HepG2 (cell line): Measurements from ENCODE around the gene SLC19A1. TPM values are rescaled to one million over a fixed set of nuclear protein-coding genes. Genes with fewer than 3 reads are reported as not detected.
A peak's percentile ranks its signal among the peaks of the same experiment; 100 is the strongest.

Experiments used
- ATAC-seq: fragments of 200-7000 bp; cut with Tn5 transposase; 3 replicates; pipeline ENCODE4 v1.9.1; 2020; ENCODE audit warnings: mild to moderate bottlenecking, moderate library complexity
- BruUV-seq: library from RNA; stranded (reverse); fragments of 400-500 nt; replicated peaks from 2 replicates; lab custom pipeline; 2021; lab: Mats Ljungman, UMichigan
- CTCF ChIA-PET: fragments of 300-600 bp; formaldehyde crosslinking; extraction: SDS; loops from one replicate; lab custom pipeline; 2021; ENCODE audit warnings: low total read pairs, inconsistent platforms, low intra/inter-chr PET ratio; lab: Yijun Ruan, JAX
- POLR2A ChIA-PET: fragments of 350-600 bp; sonication (Branson Sonifier 250); formaldehyde crosslinking; loops from one replicate; lab custom pipeline; 2020; ENCODE audit warnings: antibody characterized with exemption, inconsistent platforms; lab: Yijun Ruan, JAX
- DNase-seq: peaks from one replicate; pipeline ENCODE4 v3.0.0-alpha.2; 2015; ENCODE audit warnings: low spot score
- FAIRE-seq: peaks from 3 replicates; lab custom pipeline; 2011; peaks lifted over from hg19 to GRCh38; lab: Jason Lieb, UNC
- H2AFZ ChIP-seq: one replicate; pipeline ENCODE4 v1.6.1; 2011; ENCODE audit warnings: low read length, inconsistent platforms
- H3K27ac ChIP-seq: fragments of 300-600 bp; 3 replicates; pipeline ENCODE4 v1.8.0; 2011; ENCODE audit warnings: mixed run types, mild to moderate bottlenecking, mixed read lengths, low read length, inconsistent platforms; ENCODE audit not compliant: insufficient read depth; ENCODE audit errors: extremely low read length
- H3K27me3 ChIP-seq, 2 experiments: fragments of 200-600 bp in 1 of 2; 2 replicates in 1 of 2; 3 replicates in 1 of 2; pipeline versions ENCODE4 v1.6.0 to v1.8.0; 2011; ENCODE audit warnings: low read length in 2 of 2, mild to moderate bottlenecking in 2 of 2, moderate library complexity in 2 of 2, inconsistent platforms in 1 of 2; ENCODE audit not compliant: insufficient read depth in 2 of 2, control insufficient read depth in 1 of 2
- H3K36me3 ChIP-seq, 2 experiments: fragments of 200-600 bp in 1 of 2; replicated peaks in 1 of 2; 2 replicates in 1 of 2; 3 replicates in 1 of 2; pipeline versions ENCODE4 v1.5.1 to v1.8.0; 2011; ENCODE audit warnings: low read length in 2 of 2, inconsistent platforms in 1 of 2; ENCODE audit not compliant: insufficient read depth in 2 of 2, control insufficient read depth in 1 of 2
- H3K4me1 ChIP-seq: 2 replicates; pipeline ENCODE4 v1.5.1; 2012; ENCODE audit warnings: low read length, inconsistent platforms; ENCODE audit not compliant: insufficient read depth
- H3K4me2 ChIP-seq: 2 replicates; pipeline ENCODE4 v1.6.0; 2011; ENCODE audit warnings: low read depth, low read length, inconsistent platforms
- H3K4me3 ChIP-seq, 3 experiments: fragments of 200-600 bp in 1 of 3; sonication (generic), shearing (Covaris generic) in 1 of 3; replicated peaks in 1 of 3; 2 replicates each; pipeline ENCODE4 v1.5.1; 2011 to 2016; ENCODE audit warnings: low read length in 3 of 3, inconsistent platforms in 2 of 3, low read depth in 2 of 3, mild to moderate bottlenecking in 2 of 3, control low read depth in 1 of 3, mixed read lengths in 1 of 3; ENCODE audit not compliant: insufficient read depth in 1 of 3
- H3K79me2 ChIP-seq: one replicate; pipeline ENCODE4 v1.6.1; 2011; ENCODE audit warnings: low read length, inconsistent platforms; ENCODE audit not compliant: insufficient read depth
- H3K9ac ChIP-seq: 2 replicates; pipeline ENCODE4 v1.6.0; 2011; ENCODE audit warnings: mild to moderate bottlenecking, low read depth, low read length, inconsistent platforms; ENCODE audit not compliant: insufficient read depth
- H3K9me3 ChIP-seq: 2 replicates; pipeline ENCODE4 v1.5.1; 2012; ENCODE audit warnings: mild to moderate bottlenecking, low read length
- H4K20me1 ChIP-seq: 2 replicates; pipeline ENCODE4 v1.6.0; 2011; ENCODE audit warnings: inconsistent platforms, mild to moderate bottlenecking, low read length, moderate library complexity; ENCODE audit not compliant: insufficient read depth
- AKAP8 ChIP-seq: sonication (generic); formaldehyde crosslinking; IDR thresholded peaks from 2 replicates; pipeline ENCODE4 v1.5.1; 2020; ENCODE audit warnings: mild to moderate bottlenecking, missing genetic modification reagents
- CCAR2 ChIP-seq: fragments of 200-400 bp; formaldehyde crosslinking; optimal IDR thresholded peaks from 2 replicates; pipeline ENCODE3; 2018; ENCODE audit warnings: low read depth, mild to moderate bottlenecking, low read length, moderate library complexity
- GZF1 ChIP-seq: sonication (generic); formaldehyde crosslinking; IDR thresholded peaks from 2 replicates; pipeline ENCODE4 v1.5.1; 2020; ENCODE audit warnings: mild to moderate bottlenecking, missing genetic modification reagents
- HNF1A ChIP-seq, 2 experiments: sonication (generic) in 1 of 2; formaldehyde crosslinking in 1 of 2; IDR thresholded peaks; 2 replicates each; pipeline versions ENCODE4 v1.4.0 to v1.6.1; 2016 to 2020; ENCODE audit warnings: borderline replicate concordance in 1 of 2, low read depth in 1 of 2, mild to moderate bottlenecking in 1 of 2, missing genetic modification reagents in 1 of 2
- NFE2 ChIP-seq: sonication (generic); formaldehyde crosslinking; IDR thresholded peaks from 2 replicates; pipeline ENCODE4 v1.4.0; 2020; ENCODE audit warnings: missing genetic modification reagents
- PAXIP1 ChIP-seq: sonication (generic); formaldehyde crosslinking; conservative IDR thresholded peaks from 2 replicates; pipeline ENCODE4 v1.4.0; 2020; ENCODE audit warnings: mild to moderate bottlenecking, missing genetic modification reagents, moderate library complexity
- REST ChIP-seq, 2 experiments: IDR thresholded peaks; 2 replicates each; pipeline ENCODE4 v1.6.1; 2011 to 2012; ENCODE audit warnings: low read length in 2 of 2, borderline replicate concordance in 1 of 2, low read depth in 1 of 2, mild to moderate bottlenecking in 1 of 2, moderate library complexity in 1 of 2
- SMAD3 ChIP-seq: sonication (generic); formaldehyde crosslinking; IDR thresholded peaks from 2 replicates; pipeline ENCODE4 v1.4.0; 2020; ENCODE audit warnings: missing genetic modification reagents
- ZNF775 ChIP-seq: sonication (generic); formaldehyde crosslinking; IDR thresholded peaks from 2 replicates; pipeline ENCODE4 v1.4.0; 2020; ENCODE audit warnings: missing genetic modification reagents, mild to moderate bottlenecking, moderate library complexity, borderline replicate concordance
- WGBS: methylation state at CpG from one replicate; pipeline ENCODE4 v1.1.6; 2017; ENCODE audit warnings: low lambda C conversion rate; 5-methylcytosine and 5-hydroxymethylcytosine counted together
- in situ Hi-C: cut with HindIII; loops from 2 replicates; pipeline ENCODE4 v1.10.0; 2017; ENCODE audit warnings: low pct_unique_long_range_greater_than_20kb; ENCODE audit not compliant: extremely low pct_ligation_motif_present
- intact Hi-C: fragments of 100-400 bp; cut with micrococcal nuclease; formaldehyde crosslinking; loops from one replicate; pipeline ENCODE4 v1.10.0; 2022; ENCODE audit not compliant: unreplicated experiment
- polyA plus RNA-seq, 8 experiments: library from polyadenylated mRNA; depleted of rRNA in 3 of 8; stranded (reverse) in 7 of 8; unstranded in 1 of 8; fragments of >200 nt; fragmentation: Illumina TruSeq in 4 of 8; extraction: Trizol in 4 of 8; gene quantifications; 2 replicates each; pipeline versions ENCODE4 v1.2.1 to v1.2.3, GENCODE V29; 2011 to 2016; ENCODE audit warnings: low read depth in 4 of 8, missing spikeins in 1 of 8, mixed read lengths in 1 of 8; ENCODE audit not compliant: insufficient read depth in 1 of 8
- total RNA-seq, 5 experiments: library from RNA; depleted of rRNA; stranded (reverse); fragments of >200 nt; fragmentation: Illumina TruSeq; extraction: Trizol; gene quantifications; 2 replicates each; pipeline ENCODE4 v1.2.3, GENCODE V29; 2016; ENCODE audit warnings: low read depth in 1 of 5

SLC19A1 gene
- total and polyA plus RNA-seq, 2 of the 13 experiments (the other 11 are each of a cell fraction or from before 2014, with no cell fraction given) = 21.8 to 23.0 TPM

- H3K79me2 ChIP-seq = peaks cover 90% of the 10 kb centered on the region
- peaks cover 83% of the 10 kb centered on the region for H3K4me1 ChIP-seq
- TF ChIP-seq NFE2 (CRISPR knock-in tag) = no peak
- TF ChIP-seq REST (IDR thresholded peaks at IDR 0.05; ENCODE audit: borderline replicate concordance in 1 of 2, low read depth in 1 of 2, low read length in 2 of 2) = peak in 1 of 2 experiments; percentile 7; a peak in 1 of 4 replicates
- no peak for TF ChIP-seq ZNF775 (CRISPR knock-in tag)
- TF ChIP-seq AKAP8 = 0 out of 2 replicates have a peak, but pooled peaks have one; percentile 71
- peak; percentile 36; the same call in 1 of the 2 replicates for TF ChIP-seq SMAD3 (CRISPR knock-in tag)
- no peak; the same call in 1 of the 2 replicates for TF ChIP-seq GZF1 (CRISPR knock-in tag)
- TF ChIP-seq CCAR2 = no peak
- peak; percentile 56; the same call in 1 of the 2 replicates for TF ChIP-seq HNF1A (IDR thresholded peaks at IDR 0.05; ENCODE audit: low read depth)
- peak; percentile 82 for TF ChIP-seq HNF1A (CRISPR knock-in tag; IDR thresholded peaks at IDR 0.05; ENCODE audit: borderline replicate concordance)
- TF ChIP-seq PAXIP1 (CRISPR knock-in tag) = peak; percentile 92
Measured at GRCh38 chr21:45448810-45449657, 93.2 kb downstream of the SLC19A1 start.

More at GRCh38 chr21:45448810-45449657, 93.2 kb downstream of the SLC19A1 start:
- peaks cover 6 to 8% of the 10 kb centered on the region in 2 experiments; a peak in 3 of 5 replicates for H3K36me3 ChIP-seq
- peak overlapping the region; percentile 74 for H3K27ac ChIP-seq
- in situ Hi-C loops (no loop called here), intact Hi-C loops (loop anchor here (1.0 to 5.0 kb wide), 2 partner anchors 22 to 142 kb away; no protein-coding TSS in a partner anchor)
- ATAC-seq = peak; percentile 84
- ChIA-PET CTCF (no interaction called here), POLR2A (interaction anchor here (1.0 to 4.4 kb wide), 10 partner anchors 11 to 156 kb away, joined by 3 to 41 read pairs (median 4); no protein-coding TSS in a partner anchor)
- peak overlapping the region; percentile 72 for H3K4me2 ChIP-seq
- no peak overlapping the region for H2AFZ ChIP-seq
- BruUV-seq = no TSS peak
- H3K4me3 ChIP-seq = peak overlapping the region in 2 of 3 experiments; percentile 21 to 49; a peak in 3 of 6 replicates
- peak overlapping the region; percentile 58 for H3K9ac ChIP-seq
- no peaks in the 10 kb centered on the region for H3K27me3 ChIP-seq
- no peaks in the 10 kb centered on the region; the same call in 1 of the 2 replicates for H3K9me3 ChIP-seq
- FAIRE-seq = peak; percentile 49
- no peaks in the 10 kb centered on the region for H4K20me1 ChIP-seq
- DNase-seq = peak; percentile 94
- WGBS = 17% methylated on average over 14 of the region's 28 CpGs
